ENCODE results near the gene MAOA. TPM values are rescaled to one million over a fixed set of nuclear protein-coding genes. Genes with fewer than 3 reads are reported as not detected.

MAOA gene
- polyA plus RNA-seq, 1 donor from 2014 or later: 1.3 TPM

DNA sequence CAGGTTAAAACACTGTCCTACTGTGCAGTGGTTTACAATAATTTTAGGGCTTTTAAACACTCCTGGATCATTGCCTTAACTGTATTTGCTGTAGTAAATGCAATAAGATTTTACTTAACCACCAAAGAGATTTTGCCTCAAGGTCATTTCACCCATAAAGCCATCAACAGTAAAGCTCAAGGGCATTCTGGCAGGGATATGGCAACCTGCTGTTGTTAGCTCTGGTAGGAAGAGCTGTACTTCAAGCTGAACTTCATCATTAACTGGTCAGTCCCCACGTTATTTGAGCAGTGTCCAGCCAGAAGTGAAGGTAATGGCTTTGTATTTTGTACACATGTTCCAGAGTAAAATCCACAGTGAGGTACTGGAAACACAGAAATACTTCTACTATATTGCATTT is 26.9 kb upstream of the MAOA start:
- Histone ChIP-seq H3K4me2 (ENCODE audit: low read length) (no peak overlapping the region), H3K9me3 (ENCODE audit: low read length) (no peaks in the 10 kb centered on the region), H3K4me3 (ENCODE audit: low read length) (no peak overlapping the region), H3K27me3 (ENCODE audit: insufficient read depth, low read depth, low read length) (no peaks in the 10 kb centered on the region), H3K9me2 (ENCODE audit: insufficient read depth, low read length) (no peaks in the 10 kb centered on the region), H3K9ac (ENCODE audit: low read length) (no peak overlapping the region), H4K20me1 (ENCODE audit: insufficient read depth) (no peaks in the 10 kb centered on the region), H3K27ac (ENCODE audit: low read length) (no peak overlapping the region), H3K79me2 (replicated peaks; ENCODE audit: insufficient read depth, low read length) (no peaks in the 10 kb centered on the region), H2AFZ (ENCODE audit: low read depth, low read length) (no peak overlapping the region), H3K36me3 (ENCODE audit: insufficient read depth, low read length) (no peaks in the 10 kb centered on the region), H3F3A (ENCODE audit: insufficient read depth, low read length, poor library complexity, severe bottlenecking) (no peaks in the 10 kb centered on the region)
- TF ChIP-seq MXI1 (conservative IDR thresholded peaks at IDR 0.05; ENCODE audit: poor library complexity, severe bottlenecking) (no peak), POLR2AphosphoS5 (IDR thresholded peaks at IDR 0.05) (no peak), TAF1 (IDR thresholded peaks at IDR 0.05; ENCODE audit: low read depth) (no peak), SMC3 (conservative IDR thresholded peaks at IDR 0.05; ENCODE audit: poor library complexity) (no peak), EP300 (conservative IDR thresholded peaks at IDR 0.05; ENCODE audit: poor library complexity, severe bottlenecking) (no peak)
- TF ChIP-seq, protein P1, sequence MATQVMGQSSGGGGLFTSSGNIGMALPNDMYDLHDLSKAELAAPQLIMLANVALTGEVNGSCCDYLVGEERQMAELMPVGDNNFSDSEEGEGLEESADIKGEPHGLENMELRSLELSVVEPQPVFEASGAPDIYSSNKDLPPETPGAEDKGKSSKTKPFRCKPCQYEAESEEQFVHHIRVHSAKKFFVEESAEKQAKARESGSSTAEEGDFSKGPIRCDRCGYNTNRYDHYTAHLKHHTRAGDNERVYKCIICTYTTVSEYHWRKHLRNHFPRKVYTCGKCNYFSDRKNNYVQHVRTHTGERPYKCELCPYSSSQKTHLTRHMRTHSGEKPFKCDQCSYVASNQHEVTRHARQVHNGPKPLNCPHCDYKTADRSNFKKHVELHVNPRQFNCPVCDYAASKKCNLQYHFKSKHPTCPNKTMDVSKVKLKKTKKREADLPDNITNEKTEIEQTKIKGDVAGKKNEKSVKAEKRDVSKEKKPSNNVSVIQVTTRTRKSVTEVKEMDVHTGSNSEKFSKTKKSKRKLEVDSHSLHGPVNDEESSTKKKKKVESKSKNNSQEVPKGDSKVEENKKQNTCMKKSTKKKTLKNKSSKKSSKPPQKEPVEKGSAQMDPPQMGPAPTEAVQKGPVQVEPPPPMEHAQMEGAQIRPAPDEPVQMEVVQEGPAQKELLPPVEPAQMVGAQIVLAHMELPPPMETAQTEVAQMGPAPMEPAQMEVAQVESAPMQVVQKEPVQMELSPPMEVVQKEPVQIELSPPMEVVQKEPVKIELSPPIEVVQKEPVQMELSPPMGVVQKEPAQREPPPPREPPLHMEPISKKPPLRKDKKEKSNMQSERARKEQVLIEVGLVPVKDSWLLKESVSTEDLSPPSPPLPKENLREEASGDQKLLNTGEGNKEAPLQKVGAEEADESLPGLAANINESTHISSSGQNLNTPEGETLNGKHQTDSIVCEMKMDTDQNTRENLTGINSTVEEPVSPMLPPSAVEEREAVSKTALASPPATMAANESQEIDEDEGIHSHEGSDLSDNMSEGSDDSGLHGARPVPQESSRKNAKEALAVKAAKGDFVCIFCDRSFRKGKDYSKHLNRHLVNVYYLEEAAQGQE (IDR thresholded peaks at IDR 0.05; ENCODE audit: borderline replicate concordance): no peak
- TF ChIP-seq, protein P2, sequence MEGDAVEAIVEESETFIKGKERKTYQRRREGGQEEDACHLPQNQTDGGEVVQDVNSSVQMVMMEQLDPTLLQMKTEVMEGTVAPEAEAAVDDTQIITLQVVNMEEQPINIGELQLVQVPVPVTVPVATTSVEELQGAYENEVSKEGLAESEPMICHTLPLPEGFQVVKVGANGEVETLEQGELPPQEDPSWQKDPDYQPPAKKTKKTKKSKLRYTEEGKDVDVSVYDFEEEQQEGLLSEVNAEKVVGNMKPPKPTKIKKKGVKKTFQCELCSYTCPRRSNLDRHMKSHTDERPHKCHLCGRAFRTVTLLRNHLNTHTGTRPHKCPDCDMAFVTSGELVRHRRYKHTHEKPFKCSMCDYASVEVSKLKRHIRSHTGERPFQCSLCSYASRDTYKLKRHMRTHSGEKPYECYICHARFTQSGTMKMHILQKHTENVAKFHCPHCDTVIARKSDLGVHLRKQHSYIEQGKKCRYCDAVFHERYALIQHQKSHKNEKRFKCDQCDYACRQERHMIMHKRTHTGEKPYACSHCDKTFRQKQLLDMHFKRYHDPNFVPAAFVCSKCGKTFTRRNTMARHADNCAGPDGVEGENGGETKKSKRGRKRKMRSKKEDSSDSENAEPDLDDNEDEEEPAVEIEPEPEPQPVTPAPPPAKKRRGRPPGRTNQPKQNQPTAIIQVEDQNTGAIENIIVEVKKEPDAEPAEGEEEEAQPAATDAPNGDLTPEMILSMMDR (IDR thresholded peaks at IDR 0.05; ENCODE audit: poor library complexity, severe bottlenecking): no peak

DNA sequence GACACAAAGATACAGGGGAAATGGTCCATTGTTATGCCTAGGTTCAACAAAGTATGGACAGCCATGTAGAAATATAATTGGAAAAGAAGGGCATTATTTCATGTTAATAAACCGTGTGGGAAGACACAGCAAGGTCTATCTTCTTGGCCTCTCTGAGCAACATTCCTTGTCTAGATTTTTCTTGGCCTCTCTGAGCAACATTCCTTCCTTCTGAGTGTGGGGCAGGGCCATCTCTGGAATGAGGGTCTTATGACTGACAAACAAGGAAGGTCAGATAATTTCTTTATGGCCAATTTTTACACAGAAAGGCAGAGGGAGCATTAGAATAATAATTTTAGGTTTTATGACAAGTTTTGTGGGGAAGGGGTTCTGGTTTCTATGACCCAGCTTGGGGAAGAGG is 24.3 kb upstream of the MAOA start:
- H3K79me2 ChIP-seq (replicated peaks; ENCODE audit: insufficient read depth, low read length): no peaks in the 10 kb centered on the region
- H3K27me3 ChIP-seq (ENCODE audit: insufficient read depth, low read depth, low read length): no peaks in the 10 kb centered on the region
- TF ChIP-seq MXI1 (conservative IDR thresholded peaks at IDR 0.05; ENCODE audit: poor library complexity, severe bottlenecking) (no peak), SMC3 (conservative IDR thresholded peaks at IDR 0.05; ENCODE audit: poor library complexity) (no peak), EP300 (conservative IDR thresholded peaks at IDR 0.05; ENCODE audit: poor library complexity, severe bottlenecking) (no peak), POLR2AphosphoS5 (IDR thresholded peaks at IDR 0.05) (no peak)
- H3K4me2 ChIP-seq (ENCODE audit: low read length): no peak overlapping the region
- no peaks in the 10 kb centered on the region for H3K36me3 ChIP-seq (ENCODE audit: insufficient read depth, low read length)
- H3K9me3 ChIP-seq (ENCODE audit: low read length): no peaks in the 10 kb centered on the region
- no peak overlapping the region for H3K27ac ChIP-seq (ENCODE audit: low read length)
- no peaks in the 10 kb centered on the region for H3F3A ChIP-seq (ENCODE audit: insufficient read depth, low read length, poor library complexity, severe bottlenecking)
- H3K9me2 ChIP-seq (ENCODE audit: insufficient read depth, low read length): no peaks in the 10 kb centered on the region
- no peak overlapping the region for H3K4me3 ChIP-seq (ENCODE audit: low read length)
- H3K9ac ChIP-seq (ENCODE audit: low read length): no peak overlapping the region
- no peak overlapping the region for H2AFZ ChIP-seq (ENCODE audit: low read depth, low read length)
- no peaks in the 10 kb centered on the region for H4K20me1 ChIP-seq (ENCODE audit: insufficient read depth)

DNA sequence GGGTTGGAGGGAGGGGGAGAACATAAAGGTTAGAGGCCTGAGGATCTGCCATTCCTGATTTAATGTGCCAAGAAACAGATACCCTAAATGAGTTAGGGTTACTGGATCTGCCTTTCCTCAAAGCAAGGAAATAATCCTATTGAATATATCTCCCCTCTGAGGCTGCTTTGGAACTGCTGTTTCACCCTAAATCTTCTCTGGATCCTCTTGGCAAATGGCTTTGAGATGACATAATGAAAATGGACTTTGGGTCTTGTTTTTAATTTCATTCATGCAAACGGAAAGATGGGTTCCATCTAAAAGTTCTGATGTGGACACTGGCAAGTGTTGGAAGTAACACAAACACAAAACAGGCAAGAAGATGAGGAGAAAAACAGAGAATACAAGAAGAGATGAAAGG is 23.0 kb upstream of the MAOA start:
- H3K36me3 ChIP-seq (ENCODE audit: insufficient read depth, low read length): no peaks in the 10 kb centered on the region
- H2AFZ ChIP-seq (ENCODE audit: low read depth, low read length): no peak overlapping the region
- H4K20me1 ChIP-seq (ENCODE audit: insufficient read depth): no peaks in the 10 kb centered on the region
- H3K9me3 ChIP-seq (ENCODE audit: low read length): no peaks in the 10 kb centered on the region
- no peak overlapping the region for H3K4me3 ChIP-seq (ENCODE audit: low read length)
- H3K27ac ChIP-seq (ENCODE audit: low read length): no peak overlapping the region
- no peak overlapping the region for H3K4me2 ChIP-seq (ENCODE audit: low read length)
- H3K79me2 ChIP-seq (replicated peaks; ENCODE audit: insufficient read depth, low read length): no peaks in the 10 kb centered on the region
- no peaks in the 10 kb centered on the region for H3F3A ChIP-seq (ENCODE audit: insufficient read depth, low read length, poor library complexity, severe bottlenecking)
- H3K27me3 ChIP-seq (ENCODE audit: insufficient read depth, low read depth, low read length): no peaks in the 10 kb centered on the region
- no peaks in the 10 kb centered on the region for H3K9me2 ChIP-seq (ENCODE audit: insufficient read depth, low read length)
- TF ChIP-seq EZH2 (IDR thresholded peaks at IDR 0.05; ENCODE audit: borderline replicate concordance, insufficient read depth, low read length, poor library complexity, severe bottlenecking) (no peak), POLR2AphosphoS5 (IDR thresholded peaks at IDR 0.05) (no peak), SMC3 (conservative IDR thresholded peaks at IDR 0.05; ENCODE audit: poor library complexity) (no peak), MXI1 (conservative IDR thresholded peaks at IDR 0.05; ENCODE audit: poor library complexity, severe bottlenecking) (no peak), EP300 (conservative IDR thresholded peaks at IDR 0.05; ENCODE audit: poor library complexity, severe bottlenecking) (no peak), RAD21 (conservative IDR thresholded peaks at IDR 0.05) (no peak), TAF1 (IDR thresholded peaks at IDR 0.05; ENCODE audit: low read depth) (no peak)
- TF ChIP-seq, protein P1 (IDR thresholded peaks at IDR 0.05; ENCODE audit: borderline replicate concordance): no peak
- TF ChIP-seq, protein P2 (IDR thresholded peaks at IDR 0.05; ENCODE audit: poor library complexity, severe bottlenecking): no peak
- no peak overlapping the region for H3K9ac ChIP-seq (ENCODE audit: low read length)
